DND-41 (cell line): Measurements from ENCODE around the gene STARD8.

ENCODE experiments used
- EZH2 ChIP-seq: IDR thresholded peaks from 3 replicates; pipeline ENCODE4 v1.6.1; 2012; ENCODE audit warnings: borderline replicate concordance, low read depth, mild to moderate bottlenecking, moderate library complexity, low read length, inconsistent platforms; ENCODE audit not compliant: severe bottlenecking
- TF ChIP-seq, protein P1 (sequence below): IDR thresholded peaks from 2 replicates; pipeline ENCODE4 v1.5.1; 2012; ENCODE audit warnings: borderline replicate concordance, low read length, moderate library complexity, mild to moderate bottlenecking; ENCODE audit not compliant: poor library complexity, severe bottlenecking; ENCODE audit errors: extremely low read depth

DNA sequence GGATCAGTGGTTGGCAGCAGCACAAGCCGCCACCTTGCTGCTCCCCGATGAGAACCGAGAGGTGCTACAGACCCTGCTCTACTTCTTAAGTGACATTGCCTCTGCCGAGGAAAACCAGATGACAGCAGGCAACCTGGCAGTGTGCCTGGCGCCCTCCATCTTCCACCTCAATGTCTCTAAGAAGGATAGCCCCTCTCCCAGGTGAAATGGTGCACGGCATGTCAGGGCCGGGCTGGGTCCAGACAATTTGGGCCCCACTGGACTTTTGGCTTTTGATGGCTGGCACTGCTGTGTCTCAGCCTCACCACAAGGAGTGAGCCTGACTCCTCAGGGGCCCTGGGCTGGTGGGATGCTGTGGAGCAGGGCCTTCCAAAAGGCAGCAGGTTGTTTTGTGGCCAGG lies 74.1 kb downstream of the STARD8 start:
- TF ChIP-seq, protein P1, sequence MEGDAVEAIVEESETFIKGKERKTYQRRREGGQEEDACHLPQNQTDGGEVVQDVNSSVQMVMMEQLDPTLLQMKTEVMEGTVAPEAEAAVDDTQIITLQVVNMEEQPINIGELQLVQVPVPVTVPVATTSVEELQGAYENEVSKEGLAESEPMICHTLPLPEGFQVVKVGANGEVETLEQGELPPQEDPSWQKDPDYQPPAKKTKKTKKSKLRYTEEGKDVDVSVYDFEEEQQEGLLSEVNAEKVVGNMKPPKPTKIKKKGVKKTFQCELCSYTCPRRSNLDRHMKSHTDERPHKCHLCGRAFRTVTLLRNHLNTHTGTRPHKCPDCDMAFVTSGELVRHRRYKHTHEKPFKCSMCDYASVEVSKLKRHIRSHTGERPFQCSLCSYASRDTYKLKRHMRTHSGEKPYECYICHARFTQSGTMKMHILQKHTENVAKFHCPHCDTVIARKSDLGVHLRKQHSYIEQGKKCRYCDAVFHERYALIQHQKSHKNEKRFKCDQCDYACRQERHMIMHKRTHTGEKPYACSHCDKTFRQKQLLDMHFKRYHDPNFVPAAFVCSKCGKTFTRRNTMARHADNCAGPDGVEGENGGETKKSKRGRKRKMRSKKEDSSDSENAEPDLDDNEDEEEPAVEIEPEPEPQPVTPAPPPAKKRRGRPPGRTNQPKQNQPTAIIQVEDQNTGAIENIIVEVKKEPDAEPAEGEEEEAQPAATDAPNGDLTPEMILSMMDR = no peak
- no peak for TF ChIP-seq EZH2
